Measurements from ENCODE around the gene CEP41. TPM values are rescaled to one million over a fixed set of nuclear protein-coding genes. Genes with fewer than 3 reads are reported as not detected.
"Not testable (repeated sequence)": the region's sequence is repeated elsewhere in the genome, so short reads cannot be mapped to it uniquely, and the experiment has no call there.

CEP41 gene
- polyA plus RNA-seq, 1 donor from 2014 or later: 47.0 TPM

- no peak for TF ChIP-seq SMC3 (conservative IDR thresholded peaks at IDR 0.05; ENCODE audit: poor library complexity)
- no peak for TF ChIP-seq MXI1 (conservative IDR thresholded peaks at IDR 0.05; ENCODE audit: poor library complexity, severe bottlenecking)
- no peak for TF ChIP-seq TAF1 (IDR thresholded peaks at IDR 0.05; ENCODE audit: low read depth)
- no peak for TF ChIP-seq POLR2AphosphoS5 (IDR thresholded peaks at IDR 0.05)
- TF ChIP-seq EP300 (conservative IDR thresholded peaks at IDR 0.05; ENCODE audit: poor library complexity, severe bottlenecking): no peak
- no peak overlapping the region for H3K9ac ChIP-seq (ENCODE audit: low read length)
- H3K9me2 ChIP-seq (ENCODE audit: insufficient read depth, low read length): no peaks in the 10 kb centered on the region
- no peak overlapping the region for H3K4me3 ChIP-seq (ENCODE audit: low read length)
- H3K27me3 ChIP-seq (ENCODE audit: insufficient read depth, low read depth, low read length): no peaks in the 10 kb centered on the region
- H3K36me3 ChIP-seq (ENCODE audit: insufficient read depth, low read length): no peaks in the 10 kb centered on the region
- H3K27ac ChIP-seq (ENCODE audit: low read length): no peak overlapping the region
- no peak overlapping the region for H3K4me2 ChIP-seq (ENCODE audit: low read length)
- no peaks in the 10 kb centered on the region for H3K9me3 ChIP-seq (ENCODE audit: low read length)
- H4K20me1 ChIP-seq (ENCODE audit: insufficient read depth): no peaks in the 10 kb centered on the region
- no peak overlapping the region for H2AFZ ChIP-seq (ENCODE audit: low read depth, low read length)
- H3K79me2 ChIP-seq (replicated peaks; ENCODE audit: insufficient read depth, low read length): no peaks in the 10 kb centered on the region
- no peaks in the 10 kb centered on the region for H3F3A ChIP-seq (ENCODE audit: insufficient read depth, low read length, poor library complexity, severe bottlenecking)
Measured at GRCh38 chr7:130379019-130379418, 61.8 kb downstream of the CEP41 start.

GRCh38 chr7:130377178-130377577 lies 63.6 kb downstream of the CEP41 start:
- H3K4me2 ChIP-seq (ENCODE audit: low read length): no peak overlapping the region
- H3F3A ChIP-seq (ENCODE audit: insufficient read depth, low read length, poor library complexity, severe bottlenecking): no peaks in the 10 kb centered on the region
- H3K4me3 ChIP-seq (ENCODE audit: low read length): no peak overlapping the region
- H4K20me1 ChIP-seq (ENCODE audit: insufficient read depth): no peaks in the 10 kb centered on the region
- no peaks in the 10 kb centered on the region for H3K9me2 ChIP-seq (ENCODE audit: insufficient read depth, low read length)
- no peaks in the 10 kb centered on the region for H3K79me2 ChIP-seq (replicated peaks; ENCODE audit: insufficient read depth, low read length)
- H2AFZ ChIP-seq (ENCODE audit: low read depth, low read length): no peak overlapping the region
- no peaks in the 10 kb centered on the region for H3K9me3 ChIP-seq (ENCODE audit: low read length)
- no peak overlapping the region for H3K9ac ChIP-seq (ENCODE audit: low read length)
- H3K27me3 ChIP-seq (ENCODE audit: insufficient read depth, low read depth, low read length): no peaks in the 10 kb centered on the region
- TF ChIP-seq CTCF (IDR thresholded peaks at IDR 0.05; ENCODE audit: poor library complexity, severe bottlenecking) (no peak), EP300 (conservative IDR thresholded peaks at IDR 0.05; ENCODE audit: poor library complexity, severe bottlenecking) (no peak), POLR2AphosphoS5 (IDR thresholded peaks at IDR 0.05) (no peak), MXI1 (conservative IDR thresholded peaks at IDR 0.05; ENCODE audit: poor library complexity, severe bottlenecking) (no peak), SMC3 (conservative IDR thresholded peaks at IDR 0.05; ENCODE audit: poor library complexity) (no peak), REST (IDR thresholded peaks at IDR 0.05; ENCODE audit: borderline replicate concordance) (no peak), EZH2 (IDR thresholded peaks at IDR 0.05; ENCODE audit: borderline replicate concordance, insufficient read depth, low read length, poor library complexity, severe bottlenecking) (no peak), RAD21 (conservative IDR thresholded peaks at IDR 0.05) (no peak), TAF1 (IDR thresholded peaks at IDR 0.05; ENCODE audit: low read depth) (no peak)
- no peak overlapping the region for H3K27ac ChIP-seq (ENCODE audit: low read length)
- no peaks in the 10 kb centered on the region for H3K36me3 ChIP-seq (ENCODE audit: insufficient read depth, low read length)

GRCh38 chr7:130376461-130376860 lies 64.4 kb downstream of the CEP41 start:
- not testable (repeated sequence) for H3K79me2 ChIP-seq (replicated peaks; ENCODE audit: insufficient read depth, low read length); H2AFZ ChIP-seq (ENCODE audit: low read depth, low read length); H4K20me1 ChIP-seq (ENCODE audit: insufficient read depth); H3K4me3 ChIP-seq (ENCODE audit: low read length); H3K9me2 ChIP-seq (ENCODE audit: insufficient read depth, low read length); H3F3A ChIP-seq (ENCODE audit: insufficient read depth, low read length, poor library complexity, severe bottlenecking); H3K9ac ChIP-seq (ENCODE audit: low read length); H3K4me2 ChIP-seq (ENCODE audit: low read length); H3K9me3 ChIP-seq (ENCODE audit: low read length); H3K27me3 ChIP-seq (ENCODE audit: insufficient read depth, low read depth, low read length); H3K27ac ChIP-seq (ENCODE audit: low read length); H3K36me3 ChIP-seq (ENCODE audit: insufficient read depth, low read length)

Data from neural cell (in vitro differentiated cells).